Ovary (tissue), 9 donors: ENCODE data around the gene VPS8. TPM values are rescaled to one million over a fixed set of nuclear protein-coding genes. Genes with fewer than 3 reads are reported as not detected.

Source experiments
- DNase-seq, 5 donors: peaks; one replicate each; pipeline ENCODE4 v3.0.0-alpha.2; 2019 to 2020
- H3K27ac ChIP-seq, 2 donors: fragments of 200-600 bp; one replicate each; pipeline versions ENCODE4 v1.5.1 to v1.8.0; 2019 to 2022
- H3K27me3 ChIP-seq: fragments of 200-600 bp; one replicate; pipeline ENCODE4 v1.8.0; 2022
- H3K36me3 ChIP-seq: fragments of 200-600 bp; sonication (generic); one replicate; pipeline ENCODE4 v1.5.1; 2019
- H3K4me1 ChIP-seq: one replicate; pipeline ENCODE4 v1.8.1; 2013; ENCODE audit warnings: mild to moderate bottlenecking, moderate library complexity; ENCODE audit not compliant: insufficient read depth
- H3K4me3 ChIP-seq: fragments of 200-600 bp; sonication (generic); one replicate; pipeline ENCODE4 v1.5.1; 2017
- H3K9me3 ChIP-seq, 2 donors: fragments of 200-600 bp in 1 of 2; sonication (generic) in 1 of 2; one replicate each; pipeline versions ENCODE4 v1.5.1 to v1.8.1; 2013 to 2019; ENCODE audit warnings: mild to moderate bottlenecking in 1 of 2, moderate library complexity in 1 of 2
- CTCF ChIP-seq, 3 donors: fragments of 450-650 bp in 2 of 3; fragments of 200-600 bp in 1 of 3; IDR thresholded peaks; one replicate each; pipeline versions ENCODE4 v1.5.1 to v1.8.0; 2016 to 2022; ENCODE audit warnings: antibody characterized with exemption in 3 of 3, mild to moderate bottlenecking in 1 of 3
- EP300 ChIP-seq: sonication (generic); formaldehyde crosslinking; IDR thresholded peaks from one replicate; pipeline ENCODE4 v1.6.1; 2017; ENCODE audit warnings: antibody characterized with exemption
- POLR2A ChIP-seq: fragments of 450-650 bp; IDR thresholded peaks from one replicate; pipeline ENCODE4 v1.6.1; 2017; ENCODE audit warnings: antibody characterized with exemption, mild to moderate bottlenecking, moderate library complexity
- WGBS, 3 donors: extraction: QIAGEN DNeasy Blood & Tissue Kit in 1 of 3; methylation state at CpG; one replicate each; pipeline versions ENCODE4 v1.1.5 to v1.1.7; 2013 to 2017; 5-methylcytosine and 5-hydroxymethylcytosine counted together
- intact Hi-C, 4 donors: fragments of 100-400 bp; cut with DNase I; formaldehyde crosslinking; loops; one replicate each; pipeline versions ENCODE4 v1.11.0 to v1.15.1; 2022 to 2023
- polyA plus RNA-seq, 2 donors: library from polyadenylated mRNA; stranded (reverse); fragments of 200-250 nt in 1 of 2; fragments of 350-450 nt in 1 of 2; fragmentation: Illumina TruSeq in 1 of 2; extraction: RNeasy Lipid Tissue Mini Kit (QIAGEN cat#74804) in 1 of 2; gene quantifications; one replicate each; pipeline ENCODE4 v1.2.3, GENCODE V29; 2013 to 2014
- total RNA-seq, 7 donors: library from RNA; depleted of rRNA in 2 of 7; stranded (reverse); fragments of >200 nt in 2 of 7; fragmentation: NEBNext Ultra II Directional in 3 of 7; extraction: Animal tissue kit (Norgen Biotek cat#: 25700) in 3 of 7; gene quantifications; one replicate each; pipeline versions ENCODE4 v1.1.0 to v1.2.4, GENCODE V29; 2016 to 2023
- donor health status: DM: no; HTN: no; CAD: no; lungs with moderate emphysema.
- donor health status: DM: no; HTN: no; CAD: no.
- donor health status: Bipolar disorder and iron deficiency.
- donor health status: DM: yes; HTN: yes; CAD: no.
- donor health status: DM: no; HTN: no; CAD: no.
- donor health status: DM: yes; HTN: yes; CAD: no.

Gene VPS8
- total and polyA plus RNA-seq, 9 donors = 15.0 to 58.8 (median 42.7) TPM

DNA sequence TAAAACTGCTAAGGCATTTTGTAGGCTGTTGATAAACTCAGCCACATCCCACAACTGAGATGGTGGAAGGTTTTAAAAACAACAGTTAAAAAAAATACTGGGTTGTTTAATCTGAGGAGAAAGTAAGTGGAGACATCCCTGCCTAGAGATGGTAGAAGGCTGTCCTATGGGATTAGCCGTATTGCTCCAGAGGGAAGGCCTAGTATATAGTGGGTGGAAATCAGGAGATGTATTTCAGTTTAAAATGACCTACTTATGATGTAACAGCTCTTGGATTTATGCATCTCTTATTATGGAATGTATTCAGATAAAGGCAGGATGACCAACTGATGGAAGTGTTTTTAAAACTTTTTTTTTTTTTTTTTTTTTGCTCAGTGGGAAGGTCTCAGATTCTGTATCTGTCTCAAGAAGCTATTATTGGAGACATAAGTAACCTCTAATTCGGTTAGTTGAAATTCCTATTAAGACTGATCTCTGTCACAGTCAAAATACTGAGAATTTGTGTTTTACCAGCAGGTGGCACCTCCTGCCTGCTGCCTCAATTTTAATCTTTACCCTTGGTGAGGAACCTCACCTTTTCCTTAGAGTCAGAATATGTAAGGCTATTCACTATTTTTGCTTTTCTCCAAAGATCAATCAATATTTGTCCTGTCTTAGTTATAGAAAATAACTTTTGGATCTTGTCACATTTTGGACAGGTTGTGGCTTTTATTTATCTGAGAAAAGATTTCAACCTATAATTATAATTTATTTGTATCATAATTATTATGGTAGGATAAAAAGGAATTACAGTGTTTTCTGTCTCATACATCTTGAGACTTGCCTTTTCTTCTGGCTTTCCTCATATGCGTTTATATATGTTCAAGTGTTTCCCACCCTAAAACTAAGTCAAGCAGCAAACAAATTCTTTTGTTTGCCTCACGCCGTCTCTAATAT is 63.0 kb downstream of the VPS8 start:
- 62 to 66% (median 64%) methylated on average over 5 of the region's 5 CpGs for WGBS, 3 donors
- Histone ChIP-seq H3K36me3 (no peaks in the 10 kb centered on the region), H3K27me3 (no peaks in the 10 kb centered on the region), H3K4me1 (no peaks in the 10 kb centered on the region), H3K27ac (no peak overlapping the region), H3K9me3 (no peaks in the 10 kb centered on the region), H3K4me3 (no peak overlapping the region)
- intact Hi-C loops = loop anchor here in 3 of 4 donors (5.0 to 10.0 kb wide), 2 partner anchors 300 to 302 kb away; no protein-coding TSS in a partner anchor
- no peak for TF ChIP-seq POLR2A
- TF ChIP-seq CTCF (IDR thresholded peaks at IDR 0.05) = peak in 2 of 3 donors; percentile 52 to 56
- no peak for TF ChIP-seq EP300
- no peak for DNase-seq

DNA sequence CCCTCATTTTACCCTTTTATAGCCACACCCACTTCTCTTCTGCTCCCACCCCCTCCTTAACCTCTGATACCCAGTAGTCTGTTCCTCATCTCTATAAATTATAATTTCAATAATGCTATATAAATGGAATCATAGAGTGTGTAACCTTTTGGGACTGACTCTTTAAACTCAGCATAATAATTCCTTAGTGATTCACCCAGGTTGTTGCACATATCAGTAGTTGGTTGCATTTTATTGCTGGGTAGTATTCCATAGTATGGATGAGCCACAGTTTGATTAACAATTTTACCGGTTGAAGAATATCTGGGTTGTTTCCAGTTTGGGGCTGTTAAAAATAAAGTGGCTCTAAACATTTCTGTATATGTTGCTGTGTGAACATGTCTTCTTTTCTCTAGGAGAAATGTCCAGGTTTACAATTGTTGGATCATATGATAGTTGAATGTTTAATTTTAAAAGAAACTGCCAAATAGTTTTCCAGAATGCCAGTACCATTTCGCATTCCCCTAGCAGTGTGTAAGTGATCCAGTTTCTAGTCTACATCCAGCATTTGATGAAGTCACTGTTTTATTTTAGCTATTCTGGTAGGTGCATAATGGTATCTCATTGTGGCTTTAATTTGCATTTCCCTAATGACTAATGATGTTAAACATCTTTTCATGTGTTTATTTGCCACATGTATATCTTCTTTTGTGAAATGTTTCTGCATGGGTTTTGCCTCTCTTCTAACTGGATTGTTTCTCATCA is 68.5 kb downstream of the VPS8 start:
- 91 to 95% (median 91%) methylated on average over 2 of the region's 2 CpGs for WGBS, 3 donors
- no peak for TF ChIP-seq POLR2A
- no peak for TF ChIP-seq CTCF (IDR thresholded peaks at IDR 0.05)
- no peak for TF ChIP-seq EP300
- H3K4me1 ChIP-seq = no peaks in the 10 kb centered on the region
- no peak overlapping the region for H3K27ac ChIP-seq
- no peak overlapping the region for H3K4me3 ChIP-seq
- no peaks in the 10 kb centered on the region for H3K36me3 ChIP-seq
- DNase-seq = no peak
- H3K9me3 ChIP-seq = no peaks in the 10 kb centered on the region
- H3K27me3 ChIP-seq = no peaks in the 10 kb centered on the region
- intact Hi-C loops = no loop called here

GRCh38 chr3:184884359-184885017 is 72.5 kb downstream of the VPS8 start:
- TF ChIP-seq EP300 (no peak), CTCF (IDR thresholded peaks at IDR 0.05) (no peak), POLR2A (no peak)
- Histone ChIP-seq H3K4me3 (no peak overlapping the region), H3K27ac (no peak overlapping the region), H3K9me3 (no peaks in the 10 kb centered on the region), H3K27me3 (no peaks in the 10 kb centered on the region), H3K4me1 (no peaks in the 10 kb centered on the region), H3K36me3 (no peaks in the 10 kb centered on the region)
- 86 to 95% (median 87%) methylated on average over 1 of the region's 1 CpG for WGBS, 3 donors
- intact Hi-C loops = no loop called here
- no peak for DNase-seq

- intact Hi-C loops = no loop called here
- 63 to 68% (median 64%) methylated on average over 4 of the region's 4 CpGs for WGBS, 3 donors
- Histone ChIP-seq H3K9me3 (no peaks in the 10 kb centered on the region), H3K36me3 (no peaks in the 10 kb centered on the region), H3K4me1 (no peaks in the 10 kb centered on the region), H3K4me3 (no peak overlapping the region), H3K27me3 (no peaks in the 10 kb centered on the region), H3K27ac (no peak overlapping the region)
- DNase-seq = no peak
- TF ChIP-seq EP300 (no peak), CTCF (IDR thresholded peaks at IDR 0.05) (no peak), POLR2A (no peak)
Observed at GRCh38 chr3:184885112-184885511, 73.1 kb downstream of the VPS8 start.
